ENCODE data around the gene BIRC6.

The BIRC6 gene

DNA sequence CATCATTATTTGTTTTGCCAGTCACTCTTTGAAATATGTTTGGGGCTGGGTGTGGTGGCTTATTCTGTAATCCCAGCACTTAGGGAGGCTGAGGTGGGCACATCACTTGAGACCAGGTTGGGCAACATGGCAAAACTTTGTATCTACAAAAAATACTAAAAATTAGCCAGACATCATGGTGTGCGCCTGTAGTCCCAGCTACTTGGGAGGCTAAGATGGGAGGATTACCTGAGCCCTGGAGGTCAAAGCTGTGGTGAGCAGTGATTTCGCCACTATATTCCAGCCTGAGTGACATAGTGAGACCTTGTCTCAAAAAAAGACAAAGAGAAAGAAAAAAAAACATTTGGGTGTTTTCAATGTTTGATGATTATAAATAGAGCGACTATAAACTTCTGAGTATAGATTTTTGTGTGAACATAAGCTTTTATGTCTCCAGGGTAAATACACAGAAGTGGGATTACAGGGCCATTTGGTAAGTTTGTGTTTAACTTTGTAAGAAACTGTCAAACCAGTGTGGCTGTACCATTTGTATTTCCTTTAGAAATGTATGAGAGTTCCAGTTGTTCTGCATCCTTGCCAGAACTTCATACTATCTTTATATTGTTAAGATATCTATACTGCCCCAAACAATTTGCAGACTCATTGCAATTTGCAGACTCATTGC lies 15.8 kb downstream of the BIRC6 start:
- no peak for DNase-seq (ENCODE audit: low read depth in 3 of 3)

DNA sequence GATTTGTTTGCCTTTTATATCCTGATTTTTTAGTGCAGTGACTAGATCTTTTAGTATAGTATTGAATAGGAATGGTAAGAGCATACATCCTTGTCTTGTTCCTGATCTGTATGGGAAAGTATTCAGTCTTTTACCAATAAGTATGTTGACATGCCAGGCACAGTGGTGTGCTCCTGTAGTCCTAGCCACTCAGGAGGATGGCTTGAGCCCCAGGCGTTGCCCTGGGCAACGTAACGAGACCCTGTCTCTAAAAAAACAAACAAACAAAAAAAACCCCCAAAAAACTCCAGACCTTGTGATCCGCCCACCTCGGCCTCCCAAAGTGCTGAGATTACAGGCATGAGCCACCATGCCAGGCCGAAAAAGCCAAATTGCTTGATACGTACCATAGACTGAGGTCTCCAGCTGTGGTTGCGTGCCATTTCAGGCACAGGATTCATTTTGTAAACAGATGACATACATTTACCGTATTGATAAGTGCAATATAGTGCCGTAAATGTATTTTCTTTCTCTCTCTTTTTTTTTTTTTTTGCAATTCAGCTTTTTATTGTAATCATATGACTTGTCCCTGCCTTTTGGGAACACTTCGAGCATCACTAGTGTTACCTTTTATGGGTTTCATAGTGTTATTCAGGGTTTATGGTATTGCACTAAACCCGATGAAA lies 18.5 kb downstream of the BIRC6 start:
- no peak for DNase-seq (ENCODE audit: low read depth in 3 of 3)

DNA sequence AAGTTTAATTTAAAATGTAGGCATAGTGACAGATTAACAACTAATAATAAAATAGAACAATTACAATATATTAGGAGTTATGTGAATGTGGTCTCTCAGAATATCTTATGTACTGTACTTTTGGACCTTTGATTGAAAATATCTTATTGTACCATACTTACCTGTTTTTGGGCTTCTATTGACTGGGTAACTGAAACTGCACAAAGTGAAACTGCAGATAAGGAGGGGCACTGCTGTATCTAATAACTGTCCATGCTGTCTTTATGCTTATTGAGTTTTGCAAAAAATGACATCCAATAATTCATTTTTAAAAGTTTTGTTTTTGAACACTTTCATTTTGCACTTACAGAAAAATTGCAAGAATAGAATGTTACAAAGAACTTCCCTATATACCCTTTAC lies 19.9 kb downstream of the BIRC6 start:
- no peak for DNase-seq (ENCODE audit: low read depth in 3 of 3)

DNA sequence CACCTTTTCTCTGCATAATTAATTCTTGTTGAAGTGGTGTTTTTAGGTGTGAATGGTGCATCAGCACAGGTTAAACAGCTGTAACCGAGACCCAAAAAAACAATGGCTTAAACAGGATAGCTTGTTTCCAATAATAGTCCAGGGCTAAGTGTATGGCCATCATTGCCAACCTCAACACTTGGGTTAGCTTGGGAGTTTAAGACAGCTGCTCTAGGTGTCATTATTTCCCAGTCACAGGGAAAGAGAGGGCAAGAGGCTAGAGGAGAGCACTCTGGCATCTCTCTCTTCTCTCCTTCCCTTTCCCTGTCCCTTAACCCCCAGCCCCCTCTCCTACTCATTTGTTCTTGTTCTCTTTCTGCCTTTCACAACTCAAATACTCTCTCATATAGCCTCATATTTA lies 21.1 kb downstream of the BIRC6 start:
- no peak for DNase-seq (ENCODE audit: low read depth in 3 of 3)

DNA sequence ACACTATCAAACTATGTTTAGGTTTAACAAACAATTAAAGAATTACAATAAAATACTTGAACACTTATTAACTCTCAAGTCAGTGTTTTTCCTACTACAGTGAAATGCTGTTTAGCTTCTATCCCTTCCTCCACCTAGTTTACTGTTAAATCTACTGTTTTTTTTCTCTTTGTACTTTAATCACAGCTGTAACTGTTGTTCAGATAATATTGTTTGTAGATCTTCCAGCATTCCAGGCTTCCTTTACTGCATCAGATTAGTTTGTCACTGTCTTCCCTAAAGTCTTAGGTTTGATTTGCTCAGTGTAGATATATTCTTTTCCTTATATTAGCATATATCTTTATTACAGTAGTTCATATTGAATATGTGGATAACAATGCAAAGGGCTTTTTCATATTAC lies 22.5 kb downstream of the BIRC6 start:
- no peak for DNase-seq (ENCODE audit: low read depth in 3 of 3)

DNA sequence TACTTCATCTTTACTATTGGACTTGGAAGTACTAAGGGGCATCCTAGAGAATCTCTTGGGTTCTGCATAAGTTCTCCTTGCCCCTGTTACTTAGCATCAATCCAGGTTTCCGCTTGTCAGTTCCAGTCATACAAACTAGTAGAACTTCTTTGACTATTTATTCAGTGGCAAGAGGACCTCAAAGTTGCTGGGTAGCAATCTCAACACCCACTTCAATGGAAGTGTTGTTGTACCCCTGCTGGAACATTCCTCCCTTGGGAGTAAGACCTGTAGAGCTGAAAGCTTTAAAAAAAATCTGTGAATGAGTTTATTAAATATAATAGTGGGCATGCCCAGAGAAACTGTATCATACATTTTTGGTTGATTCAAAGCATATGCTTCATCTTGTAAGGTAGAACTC lies 27.0 kb downstream of the BIRC6 start:
- no peak for DNase-seq (ENCODE audit: low read depth in 3 of 3)

DNA sequence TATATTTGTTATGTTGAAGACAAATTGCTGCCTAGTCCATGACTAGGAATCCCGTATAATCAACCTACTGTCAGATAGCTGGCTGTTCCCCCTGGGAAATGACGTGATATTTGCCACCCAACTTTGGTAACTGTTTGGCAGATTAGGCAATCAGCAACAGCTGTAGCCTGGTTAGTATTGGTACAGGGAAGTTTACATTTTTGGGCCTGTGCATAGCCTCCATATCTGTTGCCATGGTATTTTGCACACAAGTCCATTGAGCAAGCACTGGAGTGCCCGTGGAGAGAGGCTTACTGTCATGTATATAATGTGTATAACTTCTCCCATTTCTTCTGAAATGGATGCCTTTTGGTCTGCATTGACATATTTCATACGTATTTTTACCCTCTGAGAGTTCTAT lies 27.7 kb downstream of the BIRC6 start:
- no peak for DNase-seq (ENCODE audit: low read depth in 3 of 3)

DNA sequence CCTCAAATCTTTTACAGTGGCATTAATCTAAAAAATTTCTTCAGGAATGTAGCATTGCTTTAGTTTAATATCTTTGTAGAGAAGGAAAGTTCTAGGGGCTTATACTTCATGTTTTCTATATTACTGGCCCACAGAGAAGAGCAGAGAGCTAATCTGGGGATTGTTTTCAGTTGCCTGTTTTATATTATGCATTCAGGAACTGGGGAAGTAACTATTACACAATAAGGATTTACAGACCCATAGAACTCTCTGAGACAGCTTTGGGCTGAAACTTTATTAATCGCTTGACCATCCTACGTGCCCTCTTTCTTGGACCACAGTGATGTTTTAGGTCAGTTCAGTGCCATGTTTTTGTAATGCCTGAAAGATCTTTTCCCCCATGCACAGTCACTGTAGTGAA lies 29.9 kb downstream of the BIRC6 start:
- no peak for DNase-seq (ENCODE audit: low read depth in 3 of 3)

DNA sequence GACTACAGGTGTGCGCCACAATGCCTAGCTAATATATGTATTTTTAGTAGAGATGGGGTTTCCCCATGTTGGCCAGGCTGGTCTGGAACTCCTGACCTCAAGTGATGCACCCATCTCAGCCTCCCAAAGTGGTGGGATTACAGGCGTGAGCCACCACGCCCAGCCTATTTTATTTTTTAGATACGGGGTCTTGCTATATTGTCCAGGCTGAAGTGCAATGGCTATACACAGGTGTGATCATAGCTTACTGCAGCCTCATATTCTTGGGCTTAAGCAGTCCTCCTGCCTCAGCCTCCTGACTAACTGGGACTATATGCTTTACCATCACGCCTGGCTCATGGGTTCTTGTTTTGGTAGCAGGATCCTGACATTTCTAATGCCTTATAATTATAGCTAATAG lies 42.4 kb downstream of the BIRC6 start:
- no peak for DNase-seq (ENCODE audit: low read depth in 3 of 3)

DNA sequence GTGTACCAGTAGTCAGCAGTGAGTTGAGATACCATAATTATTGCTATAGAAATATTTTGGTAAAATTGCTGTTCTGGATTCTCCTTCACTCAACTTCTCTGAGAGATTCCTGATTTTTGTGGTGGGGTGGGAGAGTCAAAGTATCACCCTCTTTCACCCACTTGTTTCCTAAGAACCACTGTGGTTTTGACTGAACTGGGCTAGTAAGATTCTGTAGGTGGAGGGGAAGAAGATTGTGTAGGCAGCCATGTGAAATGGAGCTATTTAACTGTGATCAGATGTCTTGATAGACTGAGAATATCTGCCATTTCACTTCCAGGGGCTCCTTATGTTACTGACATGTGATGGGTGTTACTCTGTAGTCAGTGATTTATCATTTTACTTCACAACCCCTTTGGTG lies 45.3 kb downstream of the BIRC6 start:
- no peak for DNase-seq (ENCODE audit: low read depth in 3 of 3)

DNA sequence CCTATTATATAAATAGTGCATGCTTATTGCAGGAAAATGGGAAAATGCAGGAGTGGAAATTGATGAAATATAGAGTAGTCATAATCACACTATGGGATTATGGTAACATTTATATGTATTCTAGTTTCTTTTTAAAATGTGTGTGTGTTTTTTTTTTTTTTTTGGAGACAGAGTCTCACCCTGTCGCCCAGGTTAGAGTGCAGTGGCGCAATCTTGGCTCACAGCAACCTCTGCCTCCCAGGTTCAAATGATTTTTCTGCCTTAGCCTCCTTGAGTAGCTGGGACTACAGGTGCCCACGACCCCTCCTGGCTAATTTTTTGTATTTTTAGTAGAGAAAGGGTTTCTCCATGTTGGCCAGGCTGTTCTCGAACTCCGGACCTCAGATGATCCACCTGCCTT lies 47.0 kb downstream of the BIRC6 start:
- no peak for DNase-seq (ENCODE audit: low read depth in 3 of 3)

DNA sequence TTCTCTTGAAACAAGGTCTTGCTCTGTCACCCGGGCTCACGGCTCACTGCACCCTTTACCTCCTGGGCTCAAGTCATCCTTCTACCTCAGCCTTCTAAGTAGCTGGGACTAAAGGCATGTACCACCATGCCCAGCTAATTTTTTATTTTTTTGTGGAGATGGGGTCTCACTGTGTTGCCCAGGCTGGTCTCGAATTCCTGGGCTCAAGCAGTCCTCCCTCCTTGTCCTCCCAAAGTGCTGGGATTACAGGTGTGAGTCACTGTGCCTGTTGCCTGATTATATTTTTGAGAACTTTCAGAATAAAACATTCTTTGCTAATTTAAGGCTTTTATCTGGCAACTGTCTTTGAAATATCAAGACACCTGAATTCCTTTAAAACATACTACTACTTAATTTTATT lies 47.9 kb downstream of the BIRC6 start:
- no peak for DNase-seq (ENCODE audit: low read depth in 3 of 3)

DNA sequence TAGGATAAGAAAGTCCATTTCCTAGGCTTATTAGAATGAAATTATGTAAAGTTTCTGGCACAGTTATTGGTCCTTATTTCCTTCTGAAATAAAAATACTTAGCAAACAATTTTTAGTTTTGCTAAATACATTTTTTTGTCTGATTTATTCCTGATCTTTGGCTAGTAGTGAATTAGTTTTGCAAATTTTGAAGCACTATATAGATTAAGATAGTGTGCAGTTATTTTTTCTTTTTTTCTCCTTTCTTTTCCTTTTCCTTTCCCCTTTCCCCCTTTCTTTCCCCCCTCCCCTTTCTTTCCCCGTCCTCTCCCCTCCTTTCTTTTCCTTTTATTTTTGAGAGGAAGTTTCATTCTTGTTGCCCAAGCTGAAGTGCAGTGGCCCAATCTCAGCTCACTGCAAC lies 59.7 kb downstream of the BIRC6 start:
- DNase-seq (ENCODE audit: low read depth in 3 of 3) = no peak

DNA sequence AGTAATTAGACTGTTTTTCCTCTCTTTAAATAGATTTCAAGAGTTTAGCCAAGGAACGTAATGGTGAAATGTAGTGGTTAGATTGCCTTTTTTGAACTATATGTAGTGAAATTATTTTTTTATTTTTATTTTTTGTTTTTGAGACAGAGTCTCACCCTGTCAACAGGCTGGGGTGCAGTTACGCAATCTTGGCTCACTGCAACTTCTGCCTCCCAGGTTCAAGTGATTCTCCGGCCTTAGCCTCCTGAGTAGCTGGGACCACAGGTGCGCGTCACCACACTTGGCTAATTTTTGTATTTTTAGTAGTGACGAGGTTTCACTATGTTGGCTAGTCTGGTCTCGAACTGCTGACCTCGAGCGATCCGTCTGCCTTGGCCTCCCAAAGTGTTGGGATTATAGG lies 60.8 kb downstream of the BIRC6 start:
- DNase-seq (ENCODE audit: low read depth in 3 of 3) = no peak

DNA sequence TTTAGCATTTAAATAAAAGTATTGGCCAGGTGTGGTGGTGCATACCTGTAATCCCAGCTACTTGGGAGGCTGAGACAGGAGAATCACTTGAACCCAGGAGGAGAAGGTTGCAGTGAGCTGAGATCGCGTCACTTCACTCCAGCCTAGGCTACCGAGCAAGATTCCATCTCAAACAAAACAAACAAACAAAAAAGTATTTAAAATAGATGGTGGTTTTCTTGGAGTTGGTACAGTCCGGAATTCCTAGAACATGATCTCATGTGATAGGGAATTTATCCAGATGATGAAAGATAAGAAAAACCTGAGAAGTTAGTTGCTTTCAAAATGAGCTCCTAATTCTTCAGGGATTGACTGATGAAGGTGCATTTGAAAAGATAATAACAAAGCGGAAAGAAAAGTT lies 62.0 kb downstream of the BIRC6 start:
- DNase-seq (ENCODE audit: low read depth in 3 of 3) = no peak

DNA sequence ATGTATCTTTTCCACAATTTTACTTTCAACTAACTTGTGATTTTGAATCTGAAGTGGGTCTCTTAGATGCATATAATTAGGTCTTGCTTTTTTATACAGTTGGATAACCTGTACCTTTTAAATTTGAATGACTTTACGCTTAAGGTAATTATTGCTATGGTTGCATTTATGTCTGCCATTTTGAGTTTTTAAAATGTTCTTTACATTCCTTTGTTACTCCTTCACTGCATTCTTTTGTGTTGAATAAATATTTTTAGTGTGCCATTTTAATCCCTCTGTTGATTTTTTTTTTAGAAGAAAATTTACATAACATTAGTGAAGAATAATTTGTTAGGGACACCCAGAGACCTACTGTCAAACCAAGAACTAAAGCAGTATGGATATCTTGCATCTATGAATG lies 65.3 kb downstream of the BIRC6 start:
- no peak for DNase-seq (ENCODE audit: low read depth in 3 of 3)

DNA sequence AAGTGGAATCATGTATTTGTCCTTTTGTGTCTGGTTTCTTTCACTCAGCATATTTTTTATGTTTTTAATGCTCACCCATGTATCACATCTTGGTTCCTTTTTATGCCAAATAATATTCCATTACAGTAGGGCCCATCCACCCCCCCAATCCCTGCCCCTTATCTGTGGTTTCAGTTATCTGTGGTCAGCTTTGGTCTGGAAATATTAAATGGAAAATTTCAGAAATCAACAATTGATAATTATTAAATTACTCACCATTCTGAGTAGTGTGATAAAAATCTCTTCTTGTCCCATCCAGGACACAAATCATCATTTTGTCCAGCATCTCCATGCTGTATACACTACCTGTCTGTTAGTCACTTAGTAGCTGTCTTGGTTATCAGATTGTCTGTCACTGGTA lies 66.7 kb downstream of the BIRC6 start:
- no peak for DNase-seq (ENCODE audit: low read depth in 3 of 3)

DNA sequence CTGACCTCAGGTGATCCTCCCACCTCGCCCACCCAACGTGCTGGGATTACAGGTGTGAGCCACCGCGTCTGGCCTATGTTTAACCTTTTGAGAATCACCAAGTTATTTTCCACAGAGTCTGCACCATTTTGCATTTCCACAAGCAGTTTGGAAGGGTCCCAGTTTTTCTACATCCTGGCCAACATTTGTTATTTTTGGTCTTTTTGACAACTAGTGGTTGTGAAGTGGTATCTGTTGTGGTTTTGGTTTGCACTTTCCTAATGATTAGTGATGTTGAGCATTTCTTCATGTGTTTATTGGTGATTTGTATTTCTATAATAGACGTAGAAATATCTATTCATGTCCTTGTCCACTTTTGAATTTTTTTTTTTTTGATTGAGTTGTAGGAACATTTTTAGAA lies 67.9 kb downstream of the BIRC6 start:
- DNase-seq (ENCODE audit: low read depth in 3 of 3) = no peak

DNA sequence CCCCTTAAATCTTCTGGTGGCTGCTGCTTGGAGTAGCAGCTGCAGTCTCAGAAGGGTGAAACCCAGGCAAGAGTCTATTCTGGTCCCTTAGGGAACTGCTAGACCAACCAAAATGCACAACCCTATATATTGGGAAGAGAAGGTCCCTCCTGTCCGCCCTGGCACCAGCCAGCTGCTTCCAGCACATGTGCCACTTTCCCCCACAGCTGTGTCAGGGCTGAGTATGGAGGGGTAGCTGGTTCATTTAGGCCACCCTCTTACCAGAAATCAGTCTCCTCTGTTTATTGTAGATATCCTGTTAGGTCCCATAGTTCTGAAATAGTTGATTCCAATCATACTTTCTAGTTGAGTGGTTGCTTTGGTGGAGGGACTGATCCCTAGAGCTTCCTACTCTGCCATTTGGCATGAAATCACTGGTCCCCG lies 68.9 kb downstream of the BIRC6 start:
- no peak for DNase-seq (ENCODE audit: low read depth in 3 of 3)

DNA sequence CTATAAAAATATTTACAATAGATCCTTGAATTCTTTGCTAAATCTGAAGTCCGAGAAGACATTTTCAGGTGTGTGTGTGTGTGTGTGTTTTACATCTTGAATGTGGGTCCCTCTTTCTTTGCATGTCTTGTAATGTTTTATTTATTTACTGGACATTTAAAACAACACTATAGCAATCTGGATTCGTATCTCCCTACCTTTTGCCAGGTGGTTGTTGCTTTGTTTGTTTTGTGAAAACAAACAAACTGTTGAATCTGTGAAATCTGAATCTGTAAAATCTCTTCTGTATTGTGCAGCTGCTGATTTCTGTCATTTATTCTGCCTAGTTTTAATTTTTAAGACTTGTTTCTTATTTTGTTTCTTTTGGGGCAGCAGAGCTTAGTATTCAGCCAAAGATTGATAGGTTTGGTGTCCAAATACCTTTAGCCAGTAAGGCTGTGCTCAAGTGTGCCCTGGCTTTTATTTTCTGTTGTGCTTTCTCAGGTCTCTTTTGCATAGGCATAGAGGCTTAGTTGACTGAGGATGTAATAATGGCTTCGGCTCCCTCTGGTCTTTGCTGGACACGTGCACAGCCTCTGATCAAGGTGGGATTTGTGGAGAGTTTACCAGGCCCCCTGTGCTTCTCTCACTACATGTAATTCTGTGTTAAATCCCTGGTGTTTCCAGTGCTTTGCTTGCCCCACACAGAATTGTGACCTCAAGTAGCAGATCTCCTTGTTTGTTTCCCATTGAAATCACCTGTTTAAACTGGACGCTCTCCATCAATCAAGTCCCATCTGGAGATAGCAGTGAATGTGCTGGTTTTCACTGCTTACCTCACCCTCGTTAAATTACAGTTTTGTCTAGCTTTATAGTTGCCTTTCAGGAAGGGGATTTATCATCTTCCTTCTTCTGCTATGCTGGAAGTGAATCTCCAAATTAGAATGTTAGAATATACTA lies 71.1 kb downstream of the BIRC6 start:
- no peak for DNase-seq (ENCODE audit: low read depth in 3 of 3)

DNA sequence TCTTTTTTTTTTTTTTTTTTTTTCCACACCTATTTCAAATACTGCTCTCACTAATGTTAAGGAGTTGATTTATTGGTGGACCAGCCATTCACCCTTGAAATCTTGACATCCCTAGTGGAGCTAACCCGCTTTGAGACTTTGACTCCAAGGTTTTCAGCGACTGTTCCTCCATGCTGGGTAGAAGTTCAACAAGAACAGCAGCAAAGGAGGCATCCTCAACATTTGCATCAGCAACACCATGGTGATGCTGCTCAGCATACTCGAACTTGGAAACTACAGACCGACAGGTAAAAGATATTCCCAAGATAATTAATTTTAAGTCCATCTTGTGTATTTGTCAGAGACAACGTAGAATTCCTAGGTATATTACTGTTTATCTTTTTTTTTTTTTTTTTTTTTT lies 74.0 kb downstream of the BIRC6 start:
- no peak for DNase-seq (ENCODE audit: low read depth in 3 of 3)

DNA sequence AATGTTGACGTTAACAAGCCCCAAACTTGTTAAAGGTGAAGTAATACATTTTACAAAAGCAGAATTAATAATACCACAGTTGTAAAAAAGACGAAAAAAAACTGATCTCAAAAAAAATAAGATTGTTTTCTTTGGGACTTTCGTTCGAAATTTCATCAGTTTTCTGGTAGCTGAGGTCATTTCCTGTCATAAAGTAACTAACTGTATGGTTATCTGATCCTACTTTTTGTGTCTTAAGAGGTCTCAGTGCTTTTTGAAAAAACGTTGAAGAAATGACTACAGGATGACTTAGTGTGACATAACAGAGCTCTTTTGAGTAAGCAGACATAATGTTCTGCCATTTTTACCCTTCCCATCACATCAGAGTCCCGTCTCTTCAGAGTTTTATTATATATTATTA lies 79.3 kb downstream of the BIRC6 start:
- no peak for DNase-seq (ENCODE audit: low read depth in 3 of 3)

DNA sequence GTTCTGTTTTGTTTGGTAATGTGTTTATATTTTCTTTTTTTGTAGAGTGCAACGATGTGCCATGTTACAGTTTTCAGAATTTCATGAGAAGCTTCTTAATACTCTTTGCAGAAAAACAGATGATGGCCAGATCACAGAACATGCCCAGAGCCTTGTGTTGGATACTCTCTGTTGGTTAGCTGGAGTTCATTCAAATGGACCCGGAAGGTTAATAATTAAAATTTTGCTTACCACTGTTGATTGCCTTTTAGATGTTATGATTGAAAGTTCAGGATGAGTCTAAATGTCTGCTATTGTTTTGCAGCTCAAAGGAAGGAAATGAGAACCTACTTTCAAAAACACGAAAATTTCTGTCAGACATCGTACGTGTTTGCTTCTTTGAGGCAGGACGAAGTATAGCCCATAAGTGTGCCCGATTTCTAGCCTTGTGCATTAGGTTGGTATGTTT lies 85.2 kb downstream of the BIRC6 start:
- no peak for DNase-seq (ENCODE audit: low read depth in 3 of 3)
